K562 (cell line): ENCODE results near the gene TLDC2. TPM values are rescaled to one million over a fixed set of nuclear protein-coding genes. Genes with fewer than 3 reads are reported as not detected.

Experiments
- CBFA2T2 ChIP-seq: fragments of 450-650 bp; conservative IDR thresholded peaks from 2 replicates; pipeline ENCODE4 v1.6.1; 2017; ENCODE audit warnings: mild to moderate bottlenecking
- CSDE1 ChIP-seq, 2 experiments: fragments of 450-650 bp; IDR thresholded peaks; 2 replicates each; pipeline ENCODE4 v1.6.1; 2016; ENCODE audit warnings: mild to moderate bottlenecking in 1 of 2
- CTBP1 ChIP-seq: fragments of 450-650 bp; IDR thresholded peaks from 2 replicates; pipeline ENCODE4 v1.6.1; 2016; ENCODE audit warnings: borderline replicate concordance
- DLX4 ChIP-seq: fragments of 250-450 bp; sonication (Bioruptor Pico); IDR thresholded peaks from 2 replicates; pipeline ENCODE4 v1.6.1; 2021; ENCODE audit warnings: mild to moderate bottlenecking
- FOSL1 ChIP-seq: fragments of 200-800 bp; sonication (Bioruptor generic); conservative IDR thresholded peaks from 2 replicates; pipeline ENCODE4 v1.6.1; 2016; ENCODE audit warnings: missing genetic modification characterization, missing compliant biosample characterization
- GABPA ChIP-seq: fragments of 200-800 bp; sonication (Bioruptor generic); conservative IDR thresholded peaks from 2 replicates; pipeline ENCODE4 v1.6.1; 2016; ENCODE audit warnings: low read depth, missing genetic modification characterization, missing compliant biosample characterization
- HDAC8 ChIP-seq: fragments of 450-650 bp; IDR thresholded peaks from 2 replicates; pipeline ENCODE4 v1.6.1; 2016; ENCODE audit warnings: mild to moderate bottlenecking, missing genetic modification characterization, moderate library complexity, missing compliant biosample characterization
- HOXB6 ChIP-seq: fragments of 250-450 bp; sonication (Bioruptor Pico); IDR thresholded peaks from 2 replicates; pipeline ENCODE4 v1.5.1; 2022; ENCODE audit warnings: mild to moderate bottlenecking, borderline replicate concordance
- KAT7 ChIP-seq: sonication (generic); formaldehyde crosslinking; IDR thresholded peaks from 2 replicates; pipeline ENCODE4 v1.8.0; 2022; ENCODE audit warnings: missing genetic modification reagents, mild to moderate bottlenecking, borderline replicate concordance
- MTA3 ChIP-seq: fragments of 450-650 bp; formaldehyde crosslinking; IDR thresholded peaks from 2 replicates; pipeline ENCODE4 v1.6.1; 2017; ENCODE audit warnings: mild to moderate bottlenecking, borderline replicate concordance
- MXI1 ChIP-seq: IDR thresholded peaks from 2 replicates; pipeline ENCODE4 v1.6.1; 2011; ENCODE audit warnings: low read depth, mild to moderate bottlenecking, improper control_type of control experiment, low read length
- MYC ChIP-seq, 2 experiments: fragments of 250-450 bp in 1 of 2; sonication (Bioruptor Pico) in 1 of 2; IDR thresholded peaks; 2 replicates each; pipeline versions ENCODE4 v1.5.1 to v1.6.1; 2012 to 2021; ENCODE audit warnings: low read depth in 2 of 2, borderline replicate concordance in 1 of 2, improper control_type of control experiment in 1 of 2, low read length in 1 of 2, mild to moderate bottlenecking in 1 of 2, moderate library complexity in 1 of 2
- NCOA6 ChIP-seq: fragments of 450-650 bp; IDR thresholded peaks from 2 replicates; pipeline ENCODE4 v1.6.1; 2017; ENCODE audit warnings: mild to moderate bottlenecking
- NR0B1 ChIP-seq: fragments of 450-650 bp; IDR thresholded peaks from one replicate; pipeline ENCODE4 v1.6.1; 2018; ENCODE audit warnings: mild to moderate bottlenecking, moderate library complexity; ENCODE audit not compliant: partially characterized antibody
- PML ChIP-seq: IDR thresholded peaks from 2 replicates; pipeline ENCODE4 v1.6.1; 2012; ENCODE audit warnings: low read length, inconsistent platforms
- SMAD4 ChIP-seq: fragments of 250-450 bp; sonication (Bioruptor Pico); conservative IDR thresholded peaks from 2 replicates; pipeline ENCODE4 v1.8.0; 2021; ENCODE audit warnings: inconsistent platforms, mild to moderate bottlenecking, moderate library complexity
- SP1 ChIP-seq: sonication (generic); formaldehyde crosslinking; IDR thresholded peaks from 2 replicates; pipeline ENCODE4 v1.8.1; 2022; ENCODE audit warnings: mild to moderate bottlenecking, missing genetic modification reagents
- U2AF2 ChIP-seq: fragments of 200-400 bp; formaldehyde crosslinking; optimal IDR thresholded peaks from 2 replicates; pipeline ENCODE3; 2017; ENCODE audit warnings: low read depth, mild to moderate bottlenecking, low read length
- VEZF1 ChIP-seq: fragments of 200-800 bp; sonication (Bioruptor generic); IDR thresholded peaks from 2 replicates; pipeline ENCODE4 v1.6.1; 2017; ENCODE audit warnings: missing genetic modification characterization, missing compliant biosample characterization
- ZBTB1 ChIP-seq: sonication (generic); formaldehyde crosslinking; IDR thresholded peaks from 2 replicates; pipeline ENCODE4 v1.8.1; 2023; ENCODE audit warnings: missing genetic modification reagents, low read depth, mild to moderate bottlenecking, borderline replicate concordance
- ZKSCAN3 ChIP-seq: fragments of 250-450 bp; sonication (Bioruptor Pico); IDR thresholded peaks from 2 replicates; pipeline ENCODE4 v1.4.0; 2020
- ZNF696 ChIP-seq: fragments of 250-450 bp; sonication (Bioruptor Pico); conservative IDR thresholded peaks from 2 replicates; pipeline ENCODE4 v1.4.0; 2020; ENCODE audit warnings: mild to moderate bottlenecking, moderate library complexity
- ZNF764 ChIP-seq: fragments of 250-450 bp; sonication (Bioruptor Pico); IDR thresholded peaks from 2 replicates; pipeline ENCODE4 v1.4.0; 2020; ENCODE audit warnings: low read depth, mild to moderate bottlenecking, moderate library complexity
- polyA plus RNA-seq, 8 experiments: library from polyadenylated mRNA; depleted of rRNA in 4 of 8; stranded (reverse) in 5 of 8; unstranded in 3 of 8; fragments of >200 nt; fragmentation: Nextera tagmentation in 2 of 8; fragmentation: Illumina TruSeq in 1 of 8; extraction: Ambion mirVana in 2 of 8; extraction: Trizol in 1 of 8; gene quantifications; 2 replicates each; pipeline versions ENCODE4 v1.2.1 to v1.2.3, GENCODE V29; 2011 to 2014; ENCODE audit warnings: inconsistent platforms in 1 of 8, missing spikeins in 1 of 8
- total RNA-seq, 7 experiments: library from RNA; depleted of rRNA in 6 of 7; stranded (reverse); fragments of >200 nt in 6 of 7; fragmentation: Illumina TruSeq in 2 of 7; extraction: Trizol in 2 of 7; gene quantifications; 2 replicates each; pipeline versions ENCODE4 v1.2.1 to v1.2.3, GENCODE V29; 2011 to 2021; ENCODE audit warnings: low replicate concordance in 1 of 7

Gene TLDC2
- total and polyA plus RNA-seq, 9 of the 15 experiments (the other 6 are each of a cell fraction or from before 2014, with no cell fraction given), result not detected

GRCh38 chr20:36861875-36862801 is 13.8 kb upstream of the TLDC2 start (continued):
- TF ChIP-seq ZKSCAN3 (CRISPR knock-in tag) (no peak), CSDE1 (IDR thresholded peaks at IDR 0.05) (0 out of 4 replicates have a peak, but pooled peaks of 1 of the 2 experiments have one; percentile 30), PML (peak; percentile 16; the same call in 1 of the 2 replicates), MXI1 (peak; percentile 58; the same call in 1 of the 2 replicates), HOXB6 (CRISPR knock-in tag) (no peak), NR0B1 (no peak), HDAC8 (tag) (no peak), MTA3 (peak; percentile 45; the same call in 1 of the 2 replicates), U2AF2 (no peak), SP1 (peak; percentile 54; the same call in 1 of the 2 replicates), ZNF764 (no peak), SMAD4 (CRISPR knock-in tag) (0 out of 2 replicates have a peak, but pooled peaks have one; percentile 30), GABPA (tag) (peak; percentile 68), CTBP1 (peak; percentile 82), CBFA2T2 (no peak), ZNF696 (CRISPR knock-in tag) (no peak), ZBTB1 (CRISPR knock-in tag) (no peak; the same call in 1 of the 2 replicates), NCOA6 (peak; percentile 75), VEZF1 (CRISPR knock-in tag) (peak; percentile 49; the same call in 1 of the 2 replicates), KAT7 (CRISPR knock-in tag) (0 out of 2 replicates have a peak, but pooled peaks have one; percentile 20), DLX4 (no peak), MYC (IDR thresholded peaks at IDR 0.05; ENCODE audit: low read depth, low read length) (peak; percentile 84), MYC (CRISPR knock-in tag; IDR thresholded peaks at IDR 0.05; ENCODE audit: borderline replicate concordance, low read depth) (peak; percentile 70; the same call in 1 of the 2 replicates), FOSL1 (tag) (no peak)
